Activated CD8-positive, alpha-beta memory T cell treated with anti-CD3 and anti-CD28 coated beads for 24 hours (primary cell): ENCODE results near the gene TPST2.

Source experiments
- DNase-seq: peaks from one replicate; pipeline ENCODE4 v3.0.0-alpha.2; 2020

TPST2 gene

GRCh38 chr22:26579331-26579886, 10.5 kb downstream of the TPST2 start:
- peak; percentile 78 for DNase-seq

- no peak for DNase-seq
These were observed 12.9 kb downstream of the TPST2 start for GRCh38 chr22:26577081-26577480.

DNA sequence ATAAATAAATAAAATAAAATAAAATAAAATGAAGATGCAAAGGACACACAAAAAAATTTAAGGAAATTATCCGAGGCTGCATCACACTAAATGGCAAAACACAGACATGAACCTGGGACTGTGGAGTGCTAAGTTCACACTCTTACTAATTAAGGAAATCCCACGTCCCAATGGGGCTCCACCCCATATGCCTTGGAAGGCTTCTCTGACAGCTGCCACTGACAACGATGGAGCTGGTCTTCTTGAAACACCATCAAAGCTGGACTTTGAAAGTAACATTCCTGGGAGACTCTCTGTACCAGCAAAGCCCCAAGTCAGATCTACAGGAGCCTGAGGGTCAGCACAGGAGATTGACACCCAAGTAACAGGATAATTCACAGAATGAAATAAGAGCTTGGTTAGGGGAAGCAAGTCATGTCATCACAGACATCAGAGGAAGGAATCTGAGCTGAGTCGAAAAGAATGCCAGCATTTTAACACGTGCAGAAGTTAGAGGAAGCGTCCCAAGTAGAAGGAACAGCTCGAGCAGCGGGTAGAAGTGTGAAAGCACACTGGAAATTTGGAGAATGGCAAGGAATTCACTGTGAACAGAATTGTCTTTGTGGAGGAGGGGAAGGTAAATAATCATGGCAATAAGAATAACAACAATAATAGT, 13.8 kb downstream of the TPST2 start:
- DNase-seq, result no peak

DNA sequence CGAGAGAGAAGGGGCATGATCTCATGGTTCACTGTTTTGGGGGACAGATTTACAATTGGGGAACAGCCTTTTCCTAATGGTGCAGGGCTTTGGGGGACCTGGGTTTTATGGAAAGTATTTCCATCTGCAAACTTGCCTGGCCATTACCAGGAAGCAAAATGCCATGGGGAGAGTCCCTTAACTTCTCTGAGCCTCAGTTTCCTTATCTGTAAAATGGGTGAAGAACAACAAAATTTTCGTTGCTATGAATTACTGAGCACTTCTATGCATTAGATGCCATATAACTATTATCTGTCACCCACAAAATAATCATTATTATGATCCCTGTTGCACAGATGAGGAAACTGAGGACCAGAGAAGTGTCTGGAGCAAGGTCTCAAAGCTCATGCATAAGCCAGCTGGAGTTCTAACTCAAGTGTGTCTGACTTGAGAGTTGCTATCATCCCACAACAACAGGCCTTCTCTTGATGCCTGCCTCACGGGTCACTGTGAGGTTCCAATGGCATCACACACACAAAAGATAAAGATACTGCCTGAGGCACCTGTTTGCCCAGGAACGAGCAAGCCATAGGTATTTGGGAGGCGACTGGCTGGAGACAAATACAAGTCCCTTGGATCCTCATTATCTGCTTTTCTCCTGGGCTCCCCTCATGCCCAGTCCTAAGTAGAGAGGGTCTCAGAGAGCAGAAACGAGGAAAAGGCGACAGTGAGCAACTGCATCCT, 15.8 kb downstream of the TPST2 start:
- DNase-seq, result no peak

- DNase-seq, result no peak
These were observed 16.8 kb downstream of the TPST2 start for GRCh38 chr22:26573026-26573662.

- no peak for DNase-seq
These were observed 18.9 kb downstream of the TPST2 start for GRCh38 chr22:26570864-26571525.

DNA sequence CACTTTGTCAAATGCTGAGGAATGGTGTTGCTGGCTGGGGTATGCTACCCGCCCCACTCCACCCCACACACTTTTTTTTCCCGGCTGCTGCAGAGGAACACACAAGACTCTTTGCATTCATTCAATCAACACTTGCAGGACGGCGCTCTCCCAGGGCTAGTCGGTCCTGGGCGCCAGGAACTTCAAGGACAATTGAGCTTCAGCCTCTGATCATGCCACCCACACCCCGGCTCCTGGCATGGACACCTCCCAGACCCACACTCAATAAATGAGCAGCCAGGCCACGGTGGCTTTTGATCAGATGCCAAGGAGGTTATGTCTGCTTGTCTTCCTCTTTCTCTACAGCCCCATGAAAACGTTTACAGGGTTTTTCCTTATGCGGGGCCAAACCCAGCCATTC, 19.8 kb downstream of the TPST2 start:
- no peak for DNase-seq

DNA sequence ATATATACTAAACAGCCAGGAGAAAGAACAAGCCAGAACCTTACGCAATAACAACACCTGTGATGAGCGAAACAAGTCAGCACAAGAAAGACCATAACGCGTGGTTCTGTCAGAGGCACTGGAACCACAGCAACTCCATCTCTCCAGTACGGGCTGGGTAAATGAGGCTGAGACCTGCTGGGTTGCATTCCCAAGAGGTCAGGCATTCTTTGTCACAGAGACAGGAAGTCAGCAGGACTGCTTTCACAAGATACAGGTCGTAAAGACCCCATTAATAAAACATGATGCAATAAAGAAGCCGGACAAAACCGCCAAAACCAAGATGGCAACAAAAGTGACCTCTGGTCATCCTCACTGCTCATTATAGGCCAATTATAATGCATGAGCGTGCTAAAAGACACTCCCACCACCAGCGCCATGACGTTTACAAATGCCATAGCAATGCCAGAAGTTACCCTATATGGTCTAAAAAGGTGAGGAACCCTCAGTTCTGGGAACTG, 21.7 kb downstream of the TPST2 start:
- no peak for DNase-seq

DNA sequence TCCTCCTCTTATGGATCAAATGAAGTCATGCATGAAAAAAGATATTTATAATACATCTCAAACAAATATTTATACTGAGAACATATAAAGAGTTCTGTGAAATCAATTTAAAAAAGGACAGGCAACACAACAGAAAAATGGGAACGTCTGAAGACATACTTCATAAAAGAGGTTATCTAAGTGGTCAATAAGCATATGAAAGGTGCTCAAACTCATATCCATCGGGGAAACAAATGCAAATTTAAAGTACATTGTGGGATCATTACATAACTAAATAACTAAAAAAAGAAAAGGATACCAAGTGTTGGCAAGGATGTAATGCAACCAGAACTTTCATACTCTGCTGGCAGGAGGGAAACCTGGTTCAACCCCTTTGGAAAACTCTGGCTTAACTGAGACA, 22.3 kb downstream of the TPST2 start:
- DNase-seq, result no peak

GRCh38 chr22:26566994-26567393, 22.9 kb downstream of the TPST2 start:
- no peak for DNase-seq

- DNase-seq, result no peak
These were observed 24.0 kb downstream of the TPST2 start for GRCh38 chr22:26565889-26566288.

- DNase-seq, result no peak
These were observed 24.8 kb downstream of the TPST2 start for GRCh38 chr22:26565181-26565580.

DNA sequence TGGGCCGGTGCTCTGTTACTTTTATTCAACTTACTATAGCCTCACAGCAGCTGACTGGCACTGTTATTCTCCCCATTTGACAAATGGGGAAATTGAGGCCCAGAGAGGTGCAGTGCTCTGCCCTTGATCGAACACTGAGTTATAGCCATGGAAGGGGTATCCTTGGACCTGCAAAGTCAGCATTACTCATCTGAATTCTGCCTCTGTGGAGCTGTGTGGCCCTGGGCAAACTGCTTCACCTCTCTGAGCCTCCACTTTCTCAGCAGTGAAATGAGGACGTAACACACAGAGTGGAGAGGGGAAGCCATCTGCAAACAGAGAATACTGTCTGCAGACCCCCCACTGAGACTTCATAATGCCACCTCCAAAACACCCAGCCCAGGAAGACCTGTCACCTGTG, 25.3 kb downstream of the TPST2 start:
- DNase-seq, result no peak

DNA sequence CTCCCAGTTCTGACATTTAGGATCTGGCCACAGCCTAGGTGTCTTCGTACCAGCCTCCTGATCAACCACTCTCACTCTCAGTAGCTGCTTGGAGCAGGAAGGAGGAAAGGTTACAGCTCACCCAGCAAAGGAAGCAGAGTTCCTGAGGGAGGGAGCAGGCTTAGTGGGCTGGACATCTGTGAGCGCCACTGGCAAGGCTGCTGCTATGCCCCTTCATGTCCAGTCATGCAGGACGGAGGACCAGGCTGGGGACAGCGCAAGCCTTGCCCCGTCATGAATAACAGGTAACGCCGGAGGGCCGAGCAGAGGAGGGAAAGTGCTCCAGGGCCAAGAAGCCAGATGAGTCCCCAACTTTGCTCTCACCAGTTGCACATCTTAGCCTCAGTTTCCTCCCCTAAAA, 25.8 kb downstream of the TPST2 start:
- no peak for DNase-seq

- no peak for DNase-seq
These were observed 26.9 kb downstream of the TPST2 start for GRCh38 chr22:26563022-26563421.

GRCh38 chr22:26561756-26562417, 28.0 kb downstream of the TPST2 start:
- DNase-seq, result no peak

GRCh38 chr22:26559961-26560575, 29.9 kb downstream of the TPST2 start:
- no peak for DNase-seq

GRCh38 chr22:26558248-26558895, 31.6 kb downstream of the TPST2 start:
- no peak for DNase-seq

- no peak for DNase-seq
These were observed 33.0 kb downstream of the TPST2 start for GRCh38 chr22:26556904-26557303.

DNA sequence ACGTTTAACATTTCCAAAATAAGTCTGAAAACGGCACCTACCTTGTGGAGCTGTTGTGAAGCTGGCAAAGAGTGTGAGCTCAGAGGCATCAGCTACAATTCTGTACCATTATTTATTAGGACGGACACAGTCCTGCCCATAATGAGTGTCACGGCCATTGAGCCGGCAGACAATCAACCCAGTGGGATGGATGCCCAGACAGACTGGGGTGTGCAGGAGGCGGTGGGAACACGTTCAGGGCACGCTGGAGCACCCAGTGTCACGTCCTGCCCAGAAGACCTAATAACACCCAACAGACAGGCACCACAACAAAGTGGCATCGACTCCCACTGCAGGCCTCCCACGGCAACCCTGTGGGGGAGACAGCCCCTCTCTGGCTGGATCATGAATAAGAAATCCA, 34.5 kb downstream of the TPST2 start:
- DNase-seq, result no peak

DNA sequence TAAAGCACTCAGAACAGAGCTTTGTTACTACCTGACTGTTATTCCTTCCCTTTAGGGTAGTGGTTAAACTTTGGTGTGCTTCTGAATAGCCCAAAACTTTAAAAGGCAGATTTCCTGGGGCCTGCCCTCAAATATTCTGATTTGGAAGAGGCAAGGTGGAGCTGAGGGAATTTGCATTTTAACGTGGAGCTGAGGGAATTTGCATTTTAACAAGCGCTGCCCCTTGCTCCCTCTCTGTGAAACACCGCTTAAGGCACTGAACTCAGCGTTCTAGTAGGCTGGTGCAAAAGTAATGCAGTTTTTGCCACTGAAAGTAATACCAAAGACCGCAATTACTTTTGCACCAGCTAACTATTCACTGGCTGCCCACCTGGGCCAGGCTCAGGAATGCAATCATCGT, 35.0 kb downstream of the TPST2 start:
- no peak for DNase-seq
